Activated CD4-positive, alpha-beta T cell treated with anti-CD3 and anti-CD28 coated beads for 48 hours (primary cell): ENCODE data around the gene FAM110D.

Source experiments
- DNase-seq: peaks from one replicate; pipeline ENCODE4 v3.0.0-alpha.2; 2020

Gene FAM110D

DNA sequence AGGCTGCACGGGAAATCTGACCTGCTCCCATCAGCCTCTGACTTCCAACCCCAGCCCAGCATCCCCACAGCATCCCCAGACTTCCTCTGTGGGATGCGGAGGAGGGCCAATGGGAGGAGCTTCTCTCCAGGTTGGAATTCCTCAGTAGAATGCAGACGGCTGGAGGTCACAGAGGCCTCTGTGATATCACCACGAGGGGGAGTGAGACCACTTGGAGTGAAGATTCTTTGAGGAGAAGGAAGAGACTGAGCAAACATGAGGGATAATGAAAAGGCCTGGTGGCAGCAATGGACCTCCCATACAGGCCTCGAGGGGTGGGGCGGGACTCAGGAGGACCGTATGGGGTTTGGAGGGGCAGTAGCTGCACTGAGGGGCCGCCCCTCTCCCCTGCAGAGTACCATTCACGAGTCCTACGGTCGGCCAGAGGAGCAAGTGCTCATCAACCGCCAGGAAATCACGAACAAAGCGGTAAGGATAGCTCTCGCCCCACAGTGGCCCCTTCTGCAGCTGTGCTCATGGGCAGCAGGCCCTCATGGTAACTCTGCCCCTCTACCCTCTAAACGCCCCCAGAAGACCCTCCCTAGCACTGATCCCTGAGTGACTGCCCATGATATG lies 31.6 kb downstream of the FAM110D start, which contains the start of gene CATSPER4:
TSS of gene CATSPER4 (plus strand) at position 230 of the 615 bp plus-strand sequence. CDS start at position 256, 26 bp downstream.
- no peak for DNase-seq

DNA sequence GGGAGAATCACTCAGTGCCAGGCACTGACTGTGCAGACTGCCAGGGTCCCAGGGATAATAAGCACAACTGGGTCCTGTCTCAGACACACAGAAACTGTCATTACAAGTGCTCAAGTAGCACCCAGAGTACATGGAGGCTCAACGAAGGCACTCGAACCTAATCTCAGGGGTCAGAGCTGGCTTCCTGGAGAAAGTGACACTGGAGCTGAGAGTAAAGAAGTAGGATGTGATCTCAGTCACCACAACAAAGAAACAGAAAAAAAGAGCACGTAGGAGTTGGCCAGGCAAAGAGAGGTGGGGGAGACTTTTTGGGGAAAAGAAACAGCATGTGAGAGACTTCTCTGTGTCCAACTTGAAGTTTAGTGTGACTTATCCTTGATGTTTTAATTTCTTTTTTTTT lies 32.9 kb downstream of the FAM110D start:
- peak; percentile 31 for DNase-seq

DNA sequence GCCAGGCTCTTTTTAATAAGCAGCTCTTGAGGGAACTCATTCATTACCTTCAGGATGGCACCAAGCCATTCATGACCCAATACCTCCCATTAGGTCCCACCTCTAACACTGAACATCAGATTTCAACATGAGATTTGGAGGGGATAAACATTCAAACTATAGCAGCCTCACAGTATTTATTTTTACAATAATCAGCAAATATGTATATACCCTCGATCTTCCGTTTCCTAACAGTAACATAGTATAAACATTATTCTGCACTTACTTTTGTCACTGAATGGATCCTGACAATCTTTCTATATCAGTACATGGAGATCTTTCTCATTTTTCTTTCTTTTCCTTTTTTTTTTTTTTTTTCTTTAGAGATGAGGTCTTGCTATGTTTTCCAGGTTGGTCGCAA lies 36.9 kb downstream of the FAM110D start:
- no peak for DNase-seq

DNA sequence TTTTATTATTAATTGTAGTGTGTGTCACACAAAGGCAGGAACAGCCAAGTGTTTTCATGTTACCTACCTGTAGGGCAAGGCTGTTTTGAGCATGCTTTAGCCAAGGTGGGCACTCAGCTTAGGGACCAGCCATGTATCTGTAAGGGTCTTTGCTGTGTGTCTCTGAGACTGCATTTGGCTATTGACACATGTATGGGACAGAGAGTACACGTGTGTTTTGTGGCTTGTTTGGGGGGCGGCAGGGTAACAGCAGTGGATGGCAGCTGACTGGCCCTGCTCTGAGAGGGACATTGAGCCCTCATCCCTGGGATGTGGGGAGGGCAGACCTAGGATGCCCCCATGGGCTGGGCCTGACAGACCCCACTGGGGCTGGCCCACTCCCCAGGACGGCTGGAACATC lies 38.4 kb downstream of the FAM110D start:
- no peak for DNase-seq

DNA sequence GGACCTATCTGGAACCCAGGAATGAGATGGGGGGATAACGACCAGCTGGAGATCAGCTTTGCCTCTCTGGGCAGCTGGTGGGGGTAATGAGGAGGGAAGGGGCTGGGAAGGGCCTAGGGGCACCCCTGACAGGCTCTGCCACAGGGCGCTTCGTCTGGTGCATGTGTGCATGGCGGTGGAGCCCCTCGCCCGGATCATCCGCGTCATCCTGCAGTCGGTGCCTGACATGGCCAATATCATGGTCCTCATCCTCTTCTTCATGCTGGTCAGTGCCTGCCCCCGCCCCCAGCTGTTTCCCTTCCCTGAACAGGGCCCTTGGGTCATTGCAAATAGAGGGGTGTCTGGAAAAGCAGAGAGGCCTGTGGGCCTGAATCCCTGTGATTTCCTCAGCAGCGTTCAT lies 38.9 kb downstream of the FAM110D start:
- DNase-seq: no peak

DNA sequence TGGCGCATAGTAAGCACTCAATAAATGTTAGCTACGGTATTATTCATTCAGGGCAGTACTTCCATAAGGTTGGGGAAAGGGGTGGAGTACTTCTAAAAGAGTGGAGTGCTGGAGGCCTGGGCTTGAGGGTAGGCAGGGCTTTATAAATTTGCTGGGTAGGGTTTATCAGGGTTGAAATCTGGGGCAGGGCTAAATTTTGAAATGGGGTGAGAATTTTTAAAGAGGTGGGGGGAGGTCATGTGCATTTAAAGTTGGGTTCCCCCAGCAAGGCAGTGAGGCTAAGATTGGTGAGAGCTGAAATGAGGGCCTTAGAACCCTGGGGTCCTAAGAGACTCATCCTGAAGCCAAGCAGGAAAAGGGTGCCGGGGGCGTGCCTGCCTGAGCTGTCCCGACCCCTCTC lies 41.5 kb downstream of the FAM110D start:
- DNase-seq: no peak

DNA sequence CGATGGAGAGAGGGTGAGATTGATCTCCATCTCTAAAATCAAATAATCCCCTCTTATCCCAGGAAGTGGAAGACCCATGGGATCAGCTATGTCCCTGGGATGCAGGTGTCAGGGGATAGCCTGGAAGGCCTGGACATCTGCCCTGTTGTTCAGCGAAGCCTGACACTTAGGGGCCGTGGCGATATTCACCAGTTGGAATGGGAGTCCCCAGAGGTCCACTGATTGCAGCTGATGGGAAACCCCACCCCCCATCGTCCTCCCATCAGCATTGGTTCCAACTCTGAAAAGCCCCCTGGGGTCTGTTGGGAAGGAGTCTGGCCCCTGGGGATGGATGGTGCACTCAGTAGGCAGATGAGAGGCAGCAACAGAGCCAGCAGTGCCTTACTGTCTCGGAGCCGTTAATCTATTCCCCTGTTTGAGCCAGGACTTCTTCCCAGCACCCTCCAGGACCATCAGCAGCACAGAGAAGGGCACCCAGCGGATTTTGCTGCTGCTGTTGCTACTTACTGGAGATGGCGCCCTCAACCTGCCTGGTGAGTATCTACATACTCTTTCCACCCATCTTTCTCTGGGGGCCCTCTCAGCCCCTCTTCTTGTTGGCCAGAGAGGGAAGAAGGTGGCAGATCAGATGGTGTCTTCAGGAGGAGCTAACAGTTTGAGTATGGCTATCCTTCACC lies 44.9 kb downstream of the FAM110D start:
- DNase-seq: no peak

DNA sequence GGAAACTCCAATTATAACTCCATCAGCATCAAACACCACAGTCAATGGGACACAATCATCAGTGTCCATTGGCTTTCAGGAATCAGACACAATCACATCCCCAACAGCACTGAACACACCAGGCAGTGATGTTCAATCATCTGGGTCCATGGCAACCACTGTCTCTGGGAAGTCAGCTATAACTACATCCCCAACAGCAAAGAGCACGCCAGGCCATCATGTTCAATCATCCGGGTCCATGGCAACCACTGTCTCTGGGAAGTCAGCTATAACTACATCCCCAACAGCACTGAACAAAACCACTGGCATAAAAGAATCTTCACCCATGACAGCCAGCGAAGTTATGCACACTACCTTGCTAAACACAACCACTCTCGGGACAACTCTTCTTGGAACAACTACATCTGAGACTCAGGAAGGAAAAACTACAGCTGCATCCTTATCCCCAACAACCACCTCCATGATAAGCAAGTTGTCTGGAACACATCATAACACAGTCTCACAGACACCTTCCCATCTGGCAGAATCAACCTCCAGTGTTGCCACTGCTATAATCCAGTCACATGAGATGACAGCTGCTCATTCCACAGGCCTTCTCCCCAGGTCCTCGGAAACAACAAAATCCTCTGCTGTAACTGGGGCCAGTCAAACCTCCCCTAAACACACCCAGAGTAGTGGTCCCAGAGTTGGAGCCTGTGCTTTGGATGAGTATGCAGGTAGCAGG lies 51.4 kb downstream of the FAM110D start:
- DNase-seq: no peak

DNA sequence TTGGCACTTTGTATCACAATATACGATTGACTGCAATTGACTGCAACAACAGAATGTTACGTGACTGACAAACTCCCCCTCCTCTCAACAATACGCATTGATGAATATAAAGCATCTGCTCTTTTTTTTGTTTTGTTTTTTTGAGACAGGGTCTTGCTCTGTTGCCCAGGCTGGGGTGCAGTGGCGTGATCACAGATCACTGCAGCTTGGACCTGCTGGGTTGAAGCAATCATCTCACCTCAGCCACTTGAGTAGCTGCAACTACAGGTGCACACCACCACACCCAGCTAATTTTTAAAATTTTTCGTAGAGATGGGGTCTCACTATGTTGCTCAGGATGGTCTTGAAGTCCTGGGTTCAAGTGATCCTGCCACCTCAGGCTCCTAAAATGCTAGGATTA lies 53.8 kb downstream of the FAM110D start:
- no peak for DNase-seq

DNA sequence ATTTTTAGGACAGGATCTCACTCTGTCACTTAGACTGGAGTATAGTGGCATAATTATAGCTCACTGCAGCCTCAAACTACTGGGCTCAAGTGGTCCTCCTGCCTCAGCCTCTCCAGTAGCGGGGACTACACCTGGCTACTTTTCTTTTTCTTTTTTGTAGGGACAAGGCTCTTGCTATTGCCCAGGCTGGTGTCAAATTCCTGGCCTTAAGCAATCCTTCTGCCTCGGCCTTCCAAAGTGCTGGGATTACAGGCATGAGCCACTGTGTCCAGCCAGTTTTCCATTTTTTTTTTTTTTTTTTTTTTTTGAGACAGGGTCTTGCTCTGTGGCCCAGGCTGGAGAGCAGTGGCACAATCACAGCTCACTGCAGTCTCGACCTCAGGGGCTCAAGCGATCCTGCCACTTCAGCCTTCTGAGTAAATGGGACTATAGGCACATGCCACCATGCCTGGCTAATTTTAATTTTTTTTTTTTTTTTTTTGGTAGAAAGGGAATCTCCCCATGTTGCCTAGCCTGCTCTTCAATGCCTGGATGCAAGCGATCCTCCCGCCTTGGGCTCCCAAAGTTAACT lies 54.5 kb downstream of the FAM110D start:
- no peak for DNase-seq
